Measurements from ENCODE around the gene PRKAG2.

DNA sequence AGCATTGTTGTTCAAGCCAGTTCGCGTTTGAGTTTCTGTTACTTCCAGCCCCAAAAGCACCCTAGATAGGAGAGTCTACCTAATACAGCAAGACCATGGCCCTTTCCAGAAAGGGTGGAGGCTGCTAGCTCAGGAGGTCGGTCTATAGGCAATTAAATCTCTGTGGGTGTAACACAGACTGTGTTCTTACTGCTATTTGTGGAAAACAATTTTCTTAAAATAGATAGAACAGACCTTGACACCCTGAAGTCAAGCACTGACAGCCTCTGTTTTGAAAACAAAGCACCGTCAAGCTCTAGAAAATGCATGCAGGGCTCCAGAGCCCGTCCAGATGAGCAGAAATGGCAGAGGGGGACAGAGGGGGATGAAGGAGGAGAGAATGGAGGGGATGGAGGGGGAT is 156.6 kb downstream of the PRKAG2 start:
- TF ChIP-seq EZH2 (IDR thresholded peaks at IDR 0.05; ENCODE audit: insufficient read depth, poor library complexity, severe bottlenecking): no peak
- TF ChIP-seq EZH2phosphoT487 (IDR thresholded peaks at IDR 0.05; ENCODE audit: insufficient read depth, low read depth): no peak
